Frontal cortex (tissue), 4 donors: ENCODE results near the gene ST14. TPM values are rescaled to one million over a fixed set of nuclear protein-coding genes. Genes with fewer than 3 reads are reported as not detected.
A peak's percentile ranks its signal among the peaks of the same experiment; 100 is the strongest.

ENCODE experiments used
- DNase-seq, 2 donors: peaks; one replicate each; pipeline ENCODE4 v3.0.0; 2012; ENCODE audit warnings: low spot score in 2 of 2
- FAIRE-seq: peaks from 2 replicates; lab custom pipeline; 2012; peaks lifted over from hg19 to GRCh38; lab: Jason Lieb, UNC
- total RNA-seq: library from RNA; depleted of rRNA; stranded (reverse); fragments of >200 nt; gene quantifications from one replicate; pipeline ENCODE4 v1.2.3, GENCODE V29; 2014
- donor health status: control.
- donor health status: control.
- donor health status: control.

Gene ST14
- total RNA-seq, 1 donor from 2014 or later: not detected

- FAIRE-seq (no peak), DNase-seq (no peak)
Observed at GRCh38 chr11:130202009-130202817, 42.6 kb downstream of the ST14 start.

GRCh38 chr11:130202818-130203689 is 43.5 kb downstream of the ST14 start:
- DNase-seq (no peak), FAIRE-seq (no peak)

- DNase-seq (no peak), FAIRE-seq (no peak)
Observed at GRCh38 chr11:130203766-130204702, 44.5 kb downstream of the ST14 start.

GRCh38 chr11:130204703-130205095 is 45.1 kb downstream of the ST14 start:
- DNase-seq: no peak
- no peak for FAIRE-seq

GRCh38 chr11:130206141-130206540 is 46.6 kb downstream of the ST14 start:
- peak in 1 of 2 donors; percentile 7 for DNase-seq
- FAIRE-seq: no peak

GRCh38 chr11:130208241-130209127 is 48.9 kb downstream of the ST14 start:
- DNase-seq (peak in 1 of 2 donors; percentile 6), FAIRE-seq (no peak)

- no peak for FAIRE-seq
- peak; percentile 10 for DNase-seq
Observed at GRCh38 chr11:130209128-130209932, 49.7 kb downstream of the ST14 start.

GRCh38 chr11:130209954-130210854 is 50.6 kb downstream of the ST14 start:
- FAIRE-seq: no peak
- no peak for DNase-seq

- peak; percentile 11 to 28 for DNase-seq
- no peak for FAIRE-seq
Observed at GRCh38 chr11:130211144-130211543, 51.6 kb downstream of the ST14 start.

- FAIRE-seq (no peak), DNase-seq (peak; percentile 3 to 17)
Observed at GRCh38 chr11:130211781-130212401, 52.3 kb downstream of the ST14 start.

GRCh38 chr11:130212431-130212961 is 52.9 kb downstream of the ST14 start:
- no peak for FAIRE-seq
- DNase-seq: peak; percentile 21 to 30

- FAIRE-seq: no peak
Observed at GRCh38 chr11:130213143-130213978, 53.8 kb downstream of the ST14 start.

GRCh38 chr11:130213979-130214281 is 54.3 kb downstream of the ST14 start:
- no peak for FAIRE-seq
- no peak for DNase-seq

More at GRCh38 chr11:130213143-130213978, 53.8 kb downstream of the ST14 start:
- peak; percentile 74 to 79 for DNase-seq

- FAIRE-seq (no peak), DNase-seq (peak in 1 of 2 donors; percentile 3)
Observed at GRCh38 chr11:130214861-130215530, 55.4 kb downstream of the ST14 start.
